ENCODE data around the gene KLF11.

The KLF11 gene

DNA sequence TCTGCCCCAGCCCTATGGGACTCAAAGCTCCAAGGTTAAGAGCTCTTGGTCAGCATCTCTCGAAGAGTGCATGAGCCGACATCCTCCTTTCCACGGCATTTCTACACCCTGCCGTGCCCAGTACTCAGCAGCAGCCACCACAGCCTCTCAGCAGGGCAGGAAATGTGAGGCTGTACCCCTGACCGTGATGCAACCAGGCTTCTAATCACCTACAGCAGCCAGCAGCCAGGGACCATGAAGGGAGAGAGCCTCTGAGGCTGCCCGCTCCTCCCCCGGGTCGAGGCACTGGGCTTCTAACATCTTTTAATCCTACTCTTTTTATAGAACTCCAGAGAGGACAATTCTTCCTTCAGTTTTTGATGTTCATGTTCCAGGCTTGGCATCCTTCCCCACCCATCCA lies 30.4 kb downstream of the KLF11 start:
- no peaks in the 10 kb centered on the region for H3K36me3 ChIP-seq (ENCODE audit: insufficient read depth, low read length)
- H3K27me3 ChIP-seq (ENCODE audit: control insufficient read depth in 1 of 2, insufficient read depth in 2 of 2, low read length in 2 of 2) = no peaks in the 10 kb centered on the region
- H3K27ac ChIP-seq (ENCODE audit: low read depth, low read length) = no peak overlapping the region
- H3K4me1 ChIP-seq (ENCODE audit: insufficient read depth, low read length) = peaks cover 13% of the 10 kb centered on the region
- H3K4me3 ChIP-seq (ENCODE audit: low read depth in 1 of 2, low read length in 2 of 2) = no peak overlapping the region
- no peaks in the 10 kb centered on the region for H3K9me3 ChIP-seq (ENCODE audit: low read length)
- no peak overlapping the region for H3K9ac ChIP-seq (ENCODE audit: low read length)

DNA sequence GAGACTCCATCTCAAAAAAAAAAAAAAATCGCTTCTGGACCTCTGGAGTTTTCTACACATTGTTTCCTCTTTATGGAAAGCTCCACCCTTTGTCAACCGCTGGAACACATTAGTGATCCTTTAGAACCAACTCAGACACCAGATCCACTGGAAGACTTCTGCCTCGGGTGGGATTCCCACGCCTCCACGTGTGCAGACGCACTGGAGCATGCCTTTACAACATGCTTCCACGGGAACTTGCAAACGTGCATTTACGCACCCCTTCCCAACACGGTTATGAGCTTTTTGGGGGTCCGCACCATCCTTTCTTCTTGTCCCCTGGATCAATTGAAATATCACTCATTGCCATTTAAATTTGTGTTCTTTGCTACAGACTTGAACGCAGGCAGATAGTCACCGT lies 31.8 kb downstream of the KLF11 start:
- H3K4me1 ChIP-seq (ENCODE audit: insufficient read depth, low read length) = peaks cover 18% of the 10 kb centered on the region
- no peaks in the 10 kb centered on the region for H3K27me3 ChIP-seq (ENCODE audit: control insufficient read depth in 1 of 2, insufficient read depth in 2 of 2, low read length in 2 of 2)
- no peaks in the 10 kb centered on the region for H3K9me3 ChIP-seq (ENCODE audit: low read length)
- no peaks in the 10 kb centered on the region for H3K36me3 ChIP-seq (ENCODE audit: insufficient read depth, low read length)
- no peak overlapping the region for H3K9ac ChIP-seq (ENCODE audit: low read length)
- H3K27ac ChIP-seq (ENCODE audit: low read depth, low read length) = no peak overlapping the region
- H3K4me3 ChIP-seq (ENCODE audit: low read depth in 1 of 2, low read length in 2 of 2) = no peak overlapping the region

DNA sequence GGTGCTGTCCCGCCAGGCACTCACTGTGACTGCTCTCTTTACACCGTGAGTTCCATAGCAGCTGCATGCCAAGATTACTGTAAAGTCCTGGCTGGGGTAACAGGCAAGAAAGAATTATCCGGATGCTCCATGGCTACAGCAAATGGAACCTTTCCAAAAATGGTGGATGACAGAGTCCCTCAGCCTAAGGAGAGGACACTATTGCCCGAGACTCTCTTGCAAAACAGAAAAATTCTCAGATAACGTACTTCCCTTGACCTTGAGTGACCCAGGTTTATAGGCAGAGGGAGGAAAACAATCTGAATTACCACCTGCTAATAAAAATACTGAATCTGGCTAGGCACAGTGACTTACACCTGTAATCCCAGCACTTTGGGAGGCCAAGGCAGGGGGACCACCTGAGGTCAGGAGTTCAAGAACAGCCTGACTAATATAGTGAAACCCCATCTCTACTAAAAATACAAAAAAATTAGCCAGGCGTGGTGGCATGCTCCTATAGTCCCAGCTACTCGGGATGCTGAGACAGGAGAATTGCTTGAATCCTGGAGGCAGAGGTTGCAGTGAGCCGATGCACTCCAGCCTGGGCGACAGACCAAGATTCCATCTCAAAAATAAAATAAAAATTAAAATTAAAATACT lies 32.3 kb downstream of the KLF11 start:
- Histone ChIP-seq H3K36me3 (ENCODE audit: insufficient read depth, low read length) (no peaks in the 10 kb centered on the region), H3K27ac (ENCODE audit: low read depth, low read length) (no peak overlapping the region), H3K4me1 (ENCODE audit: insufficient read depth, low read length) (peaks cover 18% of the 10 kb centered on the region), H3K9me3 (ENCODE audit: low read length) (no peaks in the 10 kb centered on the region), H3K27me3 (ENCODE audit: control insufficient read depth in 1 of 2, insufficient read depth in 2 of 2, low read length in 2 of 2) (peaks cover 0 to 3% of the 10 kb centered on the region in 2 donors), H3K4me3 (ENCODE audit: low read depth in 1 of 2, low read length in 2 of 2) (no peak overlapping the region), H3K9ac (ENCODE audit: low read length) (no peak overlapping the region)

DNA sequence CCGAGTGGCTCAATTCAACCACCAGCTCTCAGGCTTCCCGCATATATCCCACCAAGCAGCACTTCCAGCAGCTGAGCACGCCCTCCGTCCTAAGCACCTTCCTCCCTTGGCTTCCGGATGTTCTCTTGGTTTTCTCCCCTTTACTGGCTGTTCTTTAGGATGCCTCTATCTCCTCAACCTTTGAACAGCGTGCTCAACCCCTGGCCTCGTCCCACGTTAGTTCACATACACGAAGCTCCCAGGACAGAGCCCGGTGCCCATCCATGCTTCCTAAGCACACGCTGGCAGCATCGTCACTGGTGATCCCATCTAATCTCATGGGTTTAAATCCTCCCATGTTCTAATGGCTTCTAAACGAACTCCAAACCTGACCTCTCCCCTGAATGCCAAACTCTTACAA lies 33.2 kb downstream of the KLF11 start:
- no peak overlapping the region for H3K9ac ChIP-seq (ENCODE audit: low read length)
- H3K27ac ChIP-seq (ENCODE audit: low read depth, low read length) = no peak overlapping the region
- no peak overlapping the region for H3K4me3 ChIP-seq (ENCODE audit: low read depth in 1 of 2, low read length in 2 of 2)
- H3K4me1 ChIP-seq (ENCODE audit: insufficient read depth, low read length) = peaks cover 18% of the 10 kb centered on the region
- H3K27me3 ChIP-seq (ENCODE audit: control insufficient read depth in 1 of 2, insufficient read depth in 2 of 2, low read length in 2 of 2) = peaks cover 0 to 6% of the 10 kb centered on the region in 2 donors
- no peaks in the 10 kb centered on the region for H3K9me3 ChIP-seq (ENCODE audit: low read length)
- no peaks in the 10 kb centered on the region for H3K36me3 ChIP-seq (ENCODE audit: insufficient read depth, low read length)

DNA sequence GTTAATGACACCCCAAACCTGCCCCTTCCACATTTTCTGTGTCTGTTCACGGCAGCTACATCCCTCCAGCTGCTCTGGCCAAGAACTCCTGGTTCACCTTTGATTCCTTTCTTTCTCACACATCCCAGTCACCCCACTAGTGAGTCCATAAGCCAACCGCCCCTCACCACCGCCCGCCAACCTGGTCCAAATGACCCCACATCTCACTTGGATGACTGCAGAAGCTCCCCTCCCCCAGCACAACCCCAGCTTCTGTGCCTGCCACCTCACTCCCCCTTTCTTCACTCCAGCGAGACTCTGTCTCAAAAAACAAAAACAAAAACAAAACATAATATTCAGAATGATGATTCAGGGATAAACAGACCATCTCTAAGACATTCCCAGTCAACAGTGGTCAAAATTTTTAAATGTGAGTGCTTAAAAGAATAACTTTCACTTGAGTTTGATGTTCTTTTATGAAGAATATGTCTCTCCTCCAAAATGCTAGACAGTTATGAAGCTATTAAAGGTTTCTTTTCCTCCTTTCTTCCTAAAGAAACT lies 33.7 kb downstream of the KLF11 start:
- H3K27me3 ChIP-seq (ENCODE audit: control insufficient read depth in 1 of 2, insufficient read depth in 2 of 2, low read length in 2 of 2) = peaks cover 0 to 6% of the 10 kb centered on the region in 2 donors
- no peaks in the 10 kb centered on the region for H3K9me3 ChIP-seq (ENCODE audit: low read length)
- no peak overlapping the region for H3K9ac ChIP-seq (ENCODE audit: low read length)
- H3K4me1 ChIP-seq (ENCODE audit: insufficient read depth, low read length) = peaks cover 18% of the 10 kb centered on the region
- H3K36me3 ChIP-seq (ENCODE audit: insufficient read depth, low read length) = no peaks in the 10 kb centered on the region
- no peak overlapping the region for H3K4me3 ChIP-seq (ENCODE audit: low read depth in 1 of 2, low read length in 2 of 2)
- H3K27ac ChIP-seq (ENCODE audit: low read depth, low read length) = no peak overlapping the region

DNA sequence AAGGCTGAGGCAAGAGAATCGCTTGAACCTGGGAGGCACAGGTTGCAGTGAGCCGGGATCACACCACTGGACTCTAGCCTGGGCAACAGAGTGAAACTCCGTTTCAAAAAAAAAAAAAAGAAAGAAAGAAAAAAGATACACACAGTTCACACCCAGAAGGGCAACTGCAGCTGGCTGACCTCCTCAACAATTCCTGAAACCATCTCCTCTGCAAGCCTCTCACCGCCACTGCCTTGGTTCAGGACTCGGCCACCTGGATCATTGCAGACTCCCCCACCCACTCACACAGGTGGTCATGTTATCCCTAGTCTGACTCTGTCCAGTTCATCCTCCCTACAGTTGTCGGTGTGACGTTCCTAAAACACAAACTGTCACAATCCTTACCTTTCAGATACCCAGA lies 34.7 kb downstream of the KLF11 start:
- Histone ChIP-seq H3K4me3 (ENCODE audit: low read depth in 1 of 2, low read length in 2 of 2) (peak overlapping the region in 1 of 2 donors; percentile 63), H3K27me3 (ENCODE audit: control insufficient read depth in 1 of 2, insufficient read depth in 2 of 2, low read length in 2 of 2) (peaks cover 6% of the 10 kb centered on the region in 2 donors)

DNA sequence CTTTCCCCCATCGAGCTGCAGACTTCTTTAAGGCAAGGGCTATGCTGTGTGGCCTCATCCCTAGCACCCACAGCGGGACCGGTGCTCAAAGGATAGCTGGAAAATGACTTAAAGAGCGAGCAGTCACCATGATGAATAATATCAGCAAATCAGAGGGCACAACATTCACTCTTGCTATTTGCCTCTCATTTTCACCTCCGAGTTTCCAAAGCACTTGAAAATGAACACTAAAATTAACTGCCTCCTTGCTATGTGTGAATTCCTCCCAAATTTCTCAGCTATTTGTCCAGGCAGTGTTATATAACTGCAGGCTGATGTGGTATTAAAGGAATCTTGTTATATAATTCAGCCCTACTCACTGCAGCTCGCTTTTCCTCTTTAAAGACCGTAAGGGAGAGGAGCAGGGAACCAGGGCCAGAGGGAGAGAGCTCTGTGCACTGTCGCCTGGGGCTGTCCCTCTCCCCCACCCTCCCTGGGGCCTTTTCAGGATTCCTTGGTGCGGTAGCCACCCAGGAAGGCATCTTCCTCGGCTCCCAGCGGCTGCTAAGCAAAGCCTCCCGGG lies 35.4 kb downstream of the KLF11 start:
- Histone ChIP-seq H3K36me3 (ENCODE audit: insufficient read depth, low read length) (no peaks in the 10 kb centered on the region), H3K4me1 (ENCODE audit: insufficient read depth, low read length) (peaks cover 24% of the 10 kb centered on the region), H3K27ac (ENCODE audit: low read depth, low read length) (peak overlapping the region; percentile 87), H3K9me3 (ENCODE audit: low read length) (no peaks in the 10 kb centered on the region), H3K27me3 (ENCODE audit: control insufficient read depth in 1 of 2, insufficient read depth in 2 of 2, low read length in 2 of 2) (peaks cover 6 to 14% of the 10 kb centered on the region in 2 donors), H3K9ac (ENCODE audit: low read length) (peak overlapping the region; percentile 45), H3K4me3 (ENCODE audit: low read depth in 1 of 2, low read length in 2 of 2) (peak overlapping the region; percentile 51 to 63)

More for the DNA sequence above, 34.7 kb downstream of the KLF11 start:
- Histone ChIP-seq H3K9ac (ENCODE audit: low read length) (no peak overlapping the region), H3K27ac (ENCODE audit: low read depth, low read length) (peak overlapping the region; percentile 87), H3K9me3 (ENCODE audit: low read length) (no peaks in the 10 kb centered on the region), H3K4me1 (ENCODE audit: insufficient read depth, low read length) (peaks cover 16% of the 10 kb centered on the region), H3K36me3 (ENCODE audit: insufficient read depth, low read length) (no peaks in the 10 kb centered on the region)

DNA sequence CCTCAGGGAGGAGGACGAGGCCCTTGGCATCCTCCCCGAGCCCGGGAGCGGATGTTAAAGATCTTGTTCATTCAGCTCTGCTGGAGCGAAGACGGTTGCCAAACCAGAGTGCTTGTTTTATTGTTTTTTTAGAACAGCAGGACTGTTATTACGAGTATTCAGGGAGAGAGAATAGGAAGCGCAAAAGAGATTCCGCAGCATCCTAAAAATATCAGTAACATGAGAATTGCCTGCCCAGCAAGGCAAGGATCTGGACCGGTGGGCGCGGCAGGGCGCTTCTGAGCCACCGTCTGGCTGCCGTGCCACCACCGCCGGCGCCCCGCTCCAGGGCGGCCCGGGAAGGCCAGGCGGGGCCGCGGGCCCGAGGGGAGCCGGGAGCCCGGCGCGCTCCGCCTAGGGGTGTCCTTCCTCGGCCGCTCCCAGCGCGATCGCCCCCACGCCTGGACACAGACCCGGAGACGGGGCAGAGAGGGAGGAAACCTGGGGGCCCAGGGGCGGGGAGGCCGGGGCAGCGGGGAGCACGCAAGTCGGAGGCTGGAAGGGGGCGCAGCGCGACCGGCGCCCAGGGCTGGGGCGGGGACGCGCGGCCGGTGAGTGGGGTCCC lies 36.0 kb downstream of the KLF11 start:
- Histone ChIP-seq H3K4me1 (ENCODE audit: insufficient read depth, low read length) (peaks cover 28% of the 10 kb centered on the region), H3K4me3 (ENCODE audit: low read depth in 1 of 2, low read length in 2 of 2) (peak overlapping the region; percentile 51 to 63), H3K27ac (ENCODE audit: low read depth, low read length) (peak overlapping the region; percentile 87), H3K27me3 (ENCODE audit: control insufficient read depth in 1 of 2, insufficient read depth in 2 of 2, low read length in 2 of 2) (peaks cover 6 to 16% of the 10 kb centered on the region in 2 donors), H3K9me3 (ENCODE audit: low read length) (no peaks in the 10 kb centered on the region), H3K36me3 (ENCODE audit: insufficient read depth, low read length) (no peaks in the 10 kb centered on the region), H3K9ac (ENCODE audit: low read length) (peak overlapping the region; percentile 45)

DNA sequence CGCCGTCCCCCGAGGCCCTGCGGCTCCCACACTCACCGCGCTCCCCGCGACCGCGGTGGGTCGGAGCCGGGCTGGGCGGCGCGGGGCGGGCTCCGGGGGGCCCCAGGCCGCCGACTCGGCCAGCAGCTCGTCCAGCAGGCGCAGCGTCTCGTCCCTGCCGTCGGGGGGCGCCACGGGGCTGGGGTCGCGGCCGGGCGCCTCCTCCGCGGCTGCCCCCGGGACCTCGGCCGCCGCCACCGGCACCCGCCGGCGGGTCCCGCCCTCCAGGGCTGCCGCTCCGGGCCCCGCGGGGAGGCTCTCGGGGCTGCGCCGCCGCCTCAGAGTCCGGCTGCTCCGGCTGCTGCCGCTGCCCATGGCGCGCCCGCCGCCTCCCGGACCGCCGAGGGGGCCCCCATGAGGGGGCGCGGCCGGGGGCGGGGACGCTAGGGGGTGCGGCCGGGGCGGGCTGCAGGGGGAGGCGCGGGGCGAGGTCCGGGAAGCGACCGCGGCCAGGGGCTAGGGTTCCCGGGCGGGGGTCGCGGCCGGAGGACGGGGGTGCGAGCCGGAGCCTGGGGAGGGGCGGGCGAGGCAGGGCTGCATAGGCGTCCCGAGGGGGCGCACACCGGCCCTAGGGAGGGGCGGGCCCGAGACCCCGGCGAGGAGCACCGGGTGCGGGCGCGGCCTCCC lies 36.7 kb downstream of the KLF11 start, which contains the start of gene CYS1:
Gene CYS1 (minus strand): TSS at position 542 of the 666 bp plus-strand sequence. CDS start 188 bp downstream, at position 354.
- H3K9me3 ChIP-seq (ENCODE audit: low read length) = no peaks in the 10 kb centered on the region
- H3K27ac ChIP-seq (ENCODE audit: low read depth, low read length) = peak within 1 kb of the TSS; percentile 87
- H3K4me3 ChIP-seq (ENCODE audit: low read depth in 1 of 2, low read length in 2 of 2) = peak within 1 kb of the TSS; percentile 51 to 63
- H3K4me1 ChIP-seq (ENCODE audit: insufficient read depth, low read length) = peaks cover 28% of the 10 kb centered on the region
- peaks cover 6 to 16% of the 10 kb centered on the region in 2 donors for H3K27me3 ChIP-seq (ENCODE audit: control insufficient read depth in 1 of 2, insufficient read depth in 2 of 2, low read length in 2 of 2)
- no peaks in the 10 kb centered on the region for H3K36me3 ChIP-seq (ENCODE audit: insufficient read depth, low read length)
- peak within 1 kb of the TSS; percentile 45 for H3K9ac ChIP-seq (ENCODE audit: low read length)

DNA sequence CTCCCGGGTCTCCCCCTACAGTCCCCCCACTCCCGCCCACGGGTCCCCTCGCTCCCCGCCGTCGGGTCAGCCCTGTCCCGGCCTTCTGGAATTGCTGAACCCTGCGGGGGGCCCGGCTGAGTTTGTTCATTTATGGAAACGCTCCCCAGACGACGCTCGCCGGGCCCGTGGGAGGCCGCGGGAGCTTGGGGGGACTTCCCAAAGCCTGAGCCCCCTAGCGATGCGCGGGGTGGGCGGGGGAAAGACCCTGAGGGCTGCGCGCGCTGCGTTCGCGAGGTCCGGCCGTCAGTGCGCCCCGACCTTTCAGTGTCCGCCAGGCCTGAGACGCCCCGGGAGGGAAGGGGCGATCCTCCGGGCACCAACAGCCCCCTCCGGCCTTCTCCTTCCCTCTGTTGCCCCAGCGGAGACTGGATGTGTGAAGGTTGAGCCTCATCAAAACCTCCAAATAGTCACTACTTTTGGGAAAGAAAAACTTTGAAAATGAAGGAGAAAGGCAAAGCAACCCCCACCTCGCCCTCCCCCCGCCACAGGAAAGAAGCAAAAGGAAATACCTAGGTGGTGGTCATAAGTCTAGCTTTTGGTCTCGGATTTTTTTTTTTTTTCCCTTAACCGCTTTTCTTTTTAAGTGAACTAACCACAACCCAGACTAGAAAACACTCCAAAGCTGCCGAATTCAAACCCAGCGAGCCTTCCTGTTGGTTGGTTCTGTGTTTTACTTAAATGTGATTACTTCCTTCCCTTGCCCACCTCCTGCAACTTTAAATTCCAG lies 37.4 kb downstream of the KLF11 start:
- peaks cover 28% of the 10 kb centered on the region for H3K4me1 ChIP-seq (ENCODE audit: insufficient read depth, low read length)
- peaks cover 6 to 16% of the 10 kb centered on the region in 2 donors for H3K27me3 ChIP-seq (ENCODE audit: control insufficient read depth in 1 of 2, insufficient read depth in 2 of 2, low read length in 2 of 2)
- H3K9me3 ChIP-seq (ENCODE audit: low read length) = no peaks in the 10 kb centered on the region
- no peaks in the 10 kb centered on the region for H3K36me3 ChIP-seq (ENCODE audit: insufficient read depth, low read length)
- peak overlapping the region; percentile 32 to 50 for H3K4me3 ChIP-seq (ENCODE audit: low read depth in 1 of 2, low read length in 2 of 2)
- no peak overlapping the region for H3K9ac ChIP-seq (ENCODE audit: low read length)
- H3K27ac ChIP-seq (ENCODE audit: low read depth, low read length) = peak overlapping the region; percentile 68
